GM12864 (cell line): ENCODE results near the gene LCT.
"Not testable (repeated sequence)": the region's sequence is repeated elsewhere in the genome, so short reads cannot be mapped to it uniquely, and the experiment has no call there.

ENCODE experiments used
- DNase-seq: peaks from one replicate; pipeline ENCODE4 v3.0.0-alpha.2; 2011; ENCODE audit warnings: low read depth
- H3K4me3 ChIP-seq: 2 replicates; pipeline ENCODE4 v1.5.1; 2011; ENCODE audit warnings: mild to moderate bottlenecking, low read depth, low read length, control low read depth
- TF ChIP-seq, protein P1 (sequence below): IDR thresholded peaks from 2 replicates; pipeline ENCODE4 v1.5.1; 2011; ENCODE audit warnings: low read depth, mild to moderate bottlenecking, moderate library complexity, low read length, control low read depth, inconsistent platforms; ENCODE audit errors: missing control alignments

LCT gene

GRCh38 chr2:135836596-135837270 lies at the start of gene LCT:
LCT (minus strand) TSS chr2:135837184; CDS start chr2:135837169, 15 bp downstream.
- DNase-seq = no peak
- H3K4me3 ChIP-seq = no peak within 1 kb of the TSS
- TF ChIP-seq, protein P1, sequence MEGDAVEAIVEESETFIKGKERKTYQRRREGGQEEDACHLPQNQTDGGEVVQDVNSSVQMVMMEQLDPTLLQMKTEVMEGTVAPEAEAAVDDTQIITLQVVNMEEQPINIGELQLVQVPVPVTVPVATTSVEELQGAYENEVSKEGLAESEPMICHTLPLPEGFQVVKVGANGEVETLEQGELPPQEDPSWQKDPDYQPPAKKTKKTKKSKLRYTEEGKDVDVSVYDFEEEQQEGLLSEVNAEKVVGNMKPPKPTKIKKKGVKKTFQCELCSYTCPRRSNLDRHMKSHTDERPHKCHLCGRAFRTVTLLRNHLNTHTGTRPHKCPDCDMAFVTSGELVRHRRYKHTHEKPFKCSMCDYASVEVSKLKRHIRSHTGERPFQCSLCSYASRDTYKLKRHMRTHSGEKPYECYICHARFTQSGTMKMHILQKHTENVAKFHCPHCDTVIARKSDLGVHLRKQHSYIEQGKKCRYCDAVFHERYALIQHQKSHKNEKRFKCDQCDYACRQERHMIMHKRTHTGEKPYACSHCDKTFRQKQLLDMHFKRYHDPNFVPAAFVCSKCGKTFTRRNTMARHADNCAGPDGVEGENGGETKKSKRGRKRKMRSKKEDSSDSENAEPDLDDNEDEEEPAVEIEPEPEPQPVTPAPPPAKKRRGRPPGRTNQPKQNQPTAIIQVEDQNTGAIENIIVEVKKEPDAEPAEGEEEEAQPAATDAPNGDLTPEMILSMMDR = no peak

DNA sequence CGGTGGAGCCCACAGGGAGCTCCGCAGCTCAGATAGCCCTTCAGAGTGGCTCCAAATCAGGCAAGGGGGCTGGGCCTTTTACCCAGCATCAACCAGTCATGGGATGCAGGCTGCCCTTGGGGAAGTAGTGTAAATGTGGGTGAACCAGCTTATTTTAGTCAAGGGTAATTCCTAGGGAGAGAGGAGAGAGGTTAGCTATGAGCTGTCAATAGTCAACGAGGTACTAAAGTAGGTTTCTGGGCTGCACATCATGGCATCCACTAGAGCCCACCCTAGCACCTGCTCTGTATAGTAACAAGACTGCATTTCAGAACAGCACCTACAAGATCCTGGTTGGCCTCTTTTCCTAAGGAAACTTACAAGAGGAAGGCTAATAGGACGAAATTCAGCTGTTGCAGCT lies 48.7 kb upstream of the LCT start:
- DNase-seq = no peak
- TF ChIP-seq, protein P1 = no peak
- no peak overlapping the region for H3K4me3 ChIP-seq

DNA sequence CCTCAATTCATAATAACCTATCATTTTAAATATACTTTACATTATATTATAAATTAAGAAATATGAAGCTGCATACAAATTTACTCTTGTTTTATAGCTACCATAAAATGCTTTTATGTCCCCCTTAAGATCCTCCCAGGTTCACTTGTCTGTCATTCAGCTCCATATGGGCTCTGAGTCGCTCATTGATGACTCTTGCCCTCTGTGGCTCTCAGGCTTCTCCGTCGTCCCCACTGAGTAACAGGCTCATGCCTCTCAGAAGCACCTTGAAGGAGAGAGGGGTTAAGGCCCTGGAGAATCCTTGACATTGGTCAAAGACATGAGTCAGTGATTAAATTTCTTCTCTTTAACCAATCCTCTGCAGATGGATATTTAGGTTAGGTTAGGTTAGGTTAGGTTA lies 45.4 kb upstream of the LCT start:
- no peak for DNase-seq
- TF ChIP-seq, protein P1 = no peak

DNA sequence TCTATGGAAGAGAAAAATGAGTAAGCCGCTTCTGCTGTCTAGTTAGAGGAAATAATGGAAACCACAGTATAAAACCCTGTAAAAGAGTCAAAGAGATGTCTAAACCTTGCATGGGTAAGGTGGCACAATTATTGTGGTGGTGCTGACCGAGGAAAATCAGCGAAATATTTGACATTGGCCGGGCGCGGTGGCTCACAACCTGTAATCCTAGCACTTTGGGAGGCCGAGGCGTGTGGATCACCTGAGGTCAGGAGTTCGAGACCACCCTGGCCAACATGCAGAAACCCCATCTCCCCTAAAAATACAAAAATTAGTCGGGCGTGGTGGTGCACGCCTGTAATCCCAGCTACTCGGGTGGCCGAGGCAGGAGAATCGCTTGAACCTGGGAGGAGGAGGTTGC lies 39.8 kb upstream of the LCT start:
- DNase-seq = not testable (repeated sequence)
- H3K4me3 ChIP-seq = peak overlapping the region; percentile 63

More for the DNA sequence above, 45.4 kb upstream of the LCT start:
- H3K4me3 ChIP-seq = no peak overlapping the region

DNA sequence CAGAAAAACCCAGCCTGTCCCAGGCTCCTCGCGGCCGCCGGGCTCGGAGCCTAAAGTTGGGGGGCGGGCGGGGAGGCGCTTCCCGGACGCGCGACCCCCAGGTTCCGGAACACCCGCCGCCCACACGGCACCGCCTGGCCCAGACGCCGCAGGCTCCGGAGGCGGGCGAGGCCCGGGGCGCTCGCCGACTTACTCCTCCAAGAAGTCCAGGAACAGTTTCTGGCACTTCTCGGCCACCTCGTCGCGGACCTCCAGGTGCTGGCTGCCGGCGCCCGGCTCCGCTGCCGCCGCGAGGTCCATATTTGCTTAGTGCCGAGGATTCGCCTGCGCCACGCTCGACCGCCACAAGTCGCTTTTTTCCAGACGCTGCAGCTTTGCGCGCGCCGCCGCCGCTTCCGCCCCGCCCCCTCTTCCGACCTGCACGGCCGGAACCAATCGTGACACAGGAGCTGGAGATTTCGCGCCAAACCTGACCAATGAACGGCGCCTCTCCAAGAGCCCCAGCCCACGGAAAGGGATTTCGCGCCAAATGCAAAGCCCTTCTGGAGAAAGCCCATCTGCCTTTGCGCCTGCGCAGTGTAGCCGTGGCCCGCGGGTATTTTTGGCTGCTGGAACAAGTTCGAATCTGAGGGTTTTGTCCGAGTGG lies 39.2 kb upstream of the LCT start, which contains the start of gene MCM6:
Gene MCM6, minus strand, starts transcription at position 378 of the 646 bp plus-strand sequence. Its CDS starts 78 bp downstream, at position 300.
- TF ChIP-seq, protein P1 = no peak
- peak within 1 kb of the TSS; percentile 63 for H3K4me3 ChIP-seq
- DNase-seq = peak; percentile 98

DNA sequence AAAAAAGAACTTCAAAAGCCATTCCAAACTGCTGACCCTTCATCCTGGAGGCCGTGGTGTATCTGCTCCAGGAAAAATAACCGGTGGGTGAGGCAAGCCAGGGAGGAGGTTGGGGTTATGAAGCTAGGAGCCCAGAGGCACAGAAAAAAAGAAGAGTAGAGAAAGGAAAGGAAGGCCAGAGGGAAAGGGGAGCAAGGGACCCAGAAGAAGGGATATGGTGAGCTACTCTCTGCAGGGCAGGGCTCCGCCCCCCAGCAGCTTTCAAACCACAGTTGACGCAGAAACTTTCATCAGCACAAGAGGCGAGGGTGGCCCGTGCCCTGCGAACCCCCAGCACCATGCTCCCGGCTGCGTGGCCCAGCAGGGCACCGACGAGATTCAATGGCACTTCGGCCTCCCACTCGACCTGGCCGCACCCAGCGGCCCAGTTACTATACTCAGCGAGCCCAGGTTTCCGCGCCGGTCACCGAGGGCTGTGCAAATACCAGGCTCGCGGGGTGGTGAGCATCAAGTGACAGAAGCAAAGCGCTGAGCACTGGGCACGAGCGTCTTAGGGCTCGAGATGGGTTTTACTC lies 38.6 kb upstream of the LCT start:
- TF ChIP-seq, protein P1 = no peak
- DNase-seq = peak; percentile 19
- peak overlapping the region; percentile 63 for H3K4me3 ChIP-seq

GRCh38 chr2:135874777-135875365 lies 37.9 kb upstream of the LCT start:
- TF ChIP-seq, protein P1 = no peak
- H3K4me3 ChIP-seq = peak overlapping the region; percentile 63
- no peak for DNase-seq
